ENCODE data around the gene UBE2F. TPM values are rescaled to one million over a fixed set of nuclear protein-coding genes. Genes with fewer than 3 reads are reported as not detected.

The UBE2F gene
- total RNA-seq, 2 experiments from 2014 or later: 19.9 to 27.1 TPM

DNA sequence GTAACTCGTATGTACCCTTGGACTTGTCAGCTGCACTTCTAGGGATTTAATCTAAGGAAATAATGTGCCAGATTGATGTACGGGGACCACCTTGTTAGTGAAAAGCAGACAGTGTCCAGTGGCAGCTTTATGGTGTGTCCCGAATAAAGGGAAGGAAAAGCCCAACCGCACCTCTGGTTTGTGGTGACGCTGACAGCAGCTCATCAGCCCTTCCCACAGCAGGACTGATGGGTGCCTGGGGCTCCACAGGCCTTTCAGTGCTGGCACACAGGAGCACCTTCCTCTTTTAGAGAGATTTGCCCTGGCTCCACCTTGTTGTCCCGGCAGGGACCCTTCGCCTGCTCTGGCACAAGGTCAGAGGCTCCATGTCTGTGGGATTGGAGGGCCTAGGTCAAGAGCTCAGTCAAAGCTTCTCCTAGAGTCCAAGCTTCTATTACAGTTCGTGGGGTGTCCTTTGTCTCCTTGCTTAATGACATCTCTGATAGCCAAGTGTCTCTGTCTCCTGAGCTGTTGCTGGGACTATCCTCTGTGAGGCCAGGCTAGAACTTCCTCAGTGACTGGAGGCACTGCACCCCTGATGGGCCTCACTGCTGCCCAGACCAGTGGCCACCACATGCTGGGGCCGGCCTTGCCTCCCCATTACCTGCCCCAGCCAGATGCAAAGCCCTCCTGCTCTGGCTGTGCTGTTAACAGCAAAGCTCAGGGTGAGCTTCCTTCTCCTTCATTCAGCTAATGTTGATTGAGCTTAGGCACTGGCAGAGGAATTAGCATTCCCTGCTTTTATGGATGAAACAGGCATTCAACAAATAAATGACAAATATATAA lies 61.0 kb downstream of the UBE2F start:
- intact Hi-C loops (cut with micrococcal nuclease; ENCODE audit: unreplicated experiment): no loop called here
- ChIA-PET CTCF (ENCODE audit: unreplicated experiment) (no interaction called here), POLR2A (interaction anchor here (0.5 to 1.5 kb wide), 4 partner anchors 19 to 261 kb away, joined by 3 to 4 read pairs (median 3); no protein-coding TSS in a partner anchor)
- H2AFZ ChIP-seq (ENCODE audit: low read length): no peak overlapping the region
- H3K79me2 ChIP-seq (ENCODE audit: insufficient read depth, low read depth, low read length): no peaks in the 10 kb centered on the region
- TF ChIP-seq, protein P1, sequence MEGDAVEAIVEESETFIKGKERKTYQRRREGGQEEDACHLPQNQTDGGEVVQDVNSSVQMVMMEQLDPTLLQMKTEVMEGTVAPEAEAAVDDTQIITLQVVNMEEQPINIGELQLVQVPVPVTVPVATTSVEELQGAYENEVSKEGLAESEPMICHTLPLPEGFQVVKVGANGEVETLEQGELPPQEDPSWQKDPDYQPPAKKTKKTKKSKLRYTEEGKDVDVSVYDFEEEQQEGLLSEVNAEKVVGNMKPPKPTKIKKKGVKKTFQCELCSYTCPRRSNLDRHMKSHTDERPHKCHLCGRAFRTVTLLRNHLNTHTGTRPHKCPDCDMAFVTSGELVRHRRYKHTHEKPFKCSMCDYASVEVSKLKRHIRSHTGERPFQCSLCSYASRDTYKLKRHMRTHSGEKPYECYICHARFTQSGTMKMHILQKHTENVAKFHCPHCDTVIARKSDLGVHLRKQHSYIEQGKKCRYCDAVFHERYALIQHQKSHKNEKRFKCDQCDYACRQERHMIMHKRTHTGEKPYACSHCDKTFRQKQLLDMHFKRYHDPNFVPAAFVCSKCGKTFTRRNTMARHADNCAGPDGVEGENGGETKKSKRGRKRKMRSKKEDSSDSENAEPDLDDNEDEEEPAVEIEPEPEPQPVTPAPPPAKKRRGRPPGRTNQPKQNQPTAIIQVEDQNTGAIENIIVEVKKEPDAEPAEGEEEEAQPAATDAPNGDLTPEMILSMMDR (conservative IDR thresholded peaks at IDR 0.05; ENCODE audit: low read length): no peak
- no peak for TF ChIP-seq EZH2phosphoT487 (IDR thresholded peaks at IDR 0.05; ENCODE audit: borderline replicate concordance, low read depth, low read length)
- H3K9me3 ChIP-seq (ENCODE audit: low read length): no peaks in the 10 kb centered on the region
- H3K36me3 ChIP-seq (ENCODE audit: insufficient read depth, low read length): no peaks in the 10 kb centered on the region
- no peak for DNase-seq (ENCODE audit: low spot score)
- H3K27ac ChIP-seq (ENCODE audit: low read depth, low read length, poor library complexity, severe bottlenecking): no peak overlapping the region
- H3K4me2 ChIP-seq (ENCODE audit: low read length): no peak overlapping the region
- no peaks in the 10 kb centered on the region for H3K9me2 ChIP-seq (ENCODE audit: insufficient read depth, low read length)
- BruUV-seq (replicated peaks): no TSS peak
- no peaks in the 10 kb centered on the region; the same call in 1 of the 2 replicates for H4K20me1 ChIP-seq (ENCODE audit: insufficient read depth, low read length)
- no peaks in the 10 kb centered on the region for H3K4me1 ChIP-seq (ENCODE audit: insufficient read depth, low read length, poor library complexity, severe bottlenecking)
- no peak overlapping the region for H3K4me3 ChIP-seq (ENCODE audit: low read depth, low read length, poor library complexity, severe bottlenecking)

DNA sequence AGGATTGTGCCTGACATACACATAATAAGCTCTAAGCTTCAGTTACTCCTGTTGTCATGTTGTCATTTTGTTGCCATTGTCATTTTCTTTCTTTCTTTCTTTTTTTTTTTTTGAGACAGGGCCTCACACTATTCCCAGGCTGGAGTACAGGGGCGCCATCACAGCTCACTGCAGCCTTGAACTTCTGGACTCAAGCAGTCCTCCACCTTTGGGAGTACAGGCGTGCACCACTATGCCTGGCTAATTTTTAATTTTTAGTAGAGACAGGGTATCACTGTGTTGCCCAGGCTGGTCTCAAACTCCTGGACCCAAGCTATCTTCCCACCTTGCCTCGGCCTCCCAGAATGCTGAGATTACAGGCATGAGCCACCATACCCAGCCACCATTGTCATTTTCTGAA lies 63.0 kb downstream of the UBE2F start:
- no peaks in the 10 kb centered on the region for H3K36me3 ChIP-seq (ENCODE audit: insufficient read depth, low read length)
- CTCF ChIA-PET (ENCODE audit: unreplicated experiment): no interaction called here

More for the DNA sequence above, 63.0 kb downstream of the UBE2F start:
- Histone ChIP-seq H3K79me2 (ENCODE audit: insufficient read depth, low read depth, low read length) (no peaks in the 10 kb centered on the region), H3K9me3 (ENCODE audit: low read length) (no peaks in the 10 kb centered on the region), H3K9me2 (ENCODE audit: insufficient read depth, low read length) (no peaks in the 10 kb centered on the region), H3K4me1 (ENCODE audit: insufficient read depth, low read length, poor library complexity, severe bottlenecking) (no peaks in the 10 kb centered on the region), H3K4me3 (ENCODE audit: low read depth, low read length, poor library complexity, severe bottlenecking) (no peak overlapping the region), H3K27ac (ENCODE audit: low read depth, low read length, poor library complexity, severe bottlenecking) (no peak overlapping the region), H4K20me1 (ENCODE audit: insufficient read depth, low read length) (no peaks in the 10 kb centered on the region), H3K4me2 (ENCODE audit: low read length) (no peak overlapping the region), H2AFZ (ENCODE audit: low read length) (no peak overlapping the region)
- POLR2A ChIA-PET: interaction anchor here (0.6 to 1.5 kb wide), 2 partner anchors 13 to 18 kb away, joined by 3 read pairs; no protein-coding TSS in a partner anchor
- TF ChIP-seq, protein P1 (conservative IDR thresholded peaks at IDR 0.05; ENCODE audit: low read length): no peak
- no peak for TF ChIP-seq EZH2phosphoT487 (IDR thresholded peaks at IDR 0.05; ENCODE audit: borderline replicate concordance, low read depth, low read length)
- intact Hi-C loops (cut with micrococcal nuclease; ENCODE audit: unreplicated experiment): no loop called here
- BruUV-seq (replicated peaks): no TSS peak
- no peak for DNase-seq (ENCODE audit: low spot score)
